ENCODE measurements around the gene BATF3. TPM values are rescaled to one million over a fixed set of nuclear protein-coding genes. Genes with fewer than 3 reads are reported as not detected.

Gene BATF3
- total and polyA plus RNA-seq, 9 of the 15 experiments (the other 6 are each of a cell fraction or from before 2014, with no cell fraction given), result 0.40 to 3.8 (median 2.0) TPM

DNA sequence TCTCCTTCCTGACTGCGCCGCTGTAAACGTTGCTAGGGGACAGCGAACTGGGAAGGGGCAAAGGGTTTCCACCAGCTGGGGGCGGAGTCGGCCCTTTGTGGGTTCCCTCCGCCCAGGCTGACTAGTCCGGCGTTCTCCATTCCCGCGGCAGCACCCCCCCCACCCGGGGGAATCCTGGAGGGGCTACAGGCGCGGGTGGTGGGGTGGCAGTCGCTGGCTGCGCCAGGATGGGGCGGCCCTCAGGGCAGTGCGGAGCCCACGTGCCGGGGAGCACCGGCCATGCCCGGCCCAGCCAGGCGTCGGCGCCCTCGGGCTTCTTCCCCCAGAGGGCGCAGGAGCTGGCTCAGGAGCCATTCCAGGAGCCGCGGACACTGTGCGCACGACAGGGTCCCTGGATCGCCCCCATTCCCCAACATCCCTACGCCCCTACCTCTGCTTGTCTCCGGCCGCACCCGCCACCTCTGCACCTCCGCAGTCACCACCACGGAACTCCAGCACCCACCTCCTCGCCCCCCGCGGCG lies 476 bp downstream of the BATF3 start (continued):
- no peak for TF ChIP-seq TSHZ1 (CRISPR knock-in tag; IDR thresholded peaks at IDR 0.05)
- 0 out of 2 replicates have a peak, but pooled peaks have one; percentile 66 for TF ChIP-seq NCOA6 (IDR thresholded peaks at IDR 0.05)
- no peak for TF ChIP-seq RBM22 (IDR thresholded peaks at IDR 0.05; ENCODE audit: low read depth, low read length, poor library complexity, severe bottlenecking)
- TF ChIP-seq TARDBP (IDR thresholded peaks at IDR 0.05), result no peak
- TF ChIP-seq HOMEZ (CRISPR knock-in tag; IDR thresholded peaks at IDR 0.05), result no peak
- TF ChIP-seq CHD4 (IDR thresholded peaks at IDR 0.05; ENCODE audit: insufficient read depth, insufficient replicate concordance, low read depth, low read length, poor library complexity, severe bottlenecking), result no peak
- no peak for TF ChIP-seq TCF15 (CRISPR knock-in tag; IDR thresholded peaks at IDR 0.05)
- TF ChIP-seq, protein P1, sequence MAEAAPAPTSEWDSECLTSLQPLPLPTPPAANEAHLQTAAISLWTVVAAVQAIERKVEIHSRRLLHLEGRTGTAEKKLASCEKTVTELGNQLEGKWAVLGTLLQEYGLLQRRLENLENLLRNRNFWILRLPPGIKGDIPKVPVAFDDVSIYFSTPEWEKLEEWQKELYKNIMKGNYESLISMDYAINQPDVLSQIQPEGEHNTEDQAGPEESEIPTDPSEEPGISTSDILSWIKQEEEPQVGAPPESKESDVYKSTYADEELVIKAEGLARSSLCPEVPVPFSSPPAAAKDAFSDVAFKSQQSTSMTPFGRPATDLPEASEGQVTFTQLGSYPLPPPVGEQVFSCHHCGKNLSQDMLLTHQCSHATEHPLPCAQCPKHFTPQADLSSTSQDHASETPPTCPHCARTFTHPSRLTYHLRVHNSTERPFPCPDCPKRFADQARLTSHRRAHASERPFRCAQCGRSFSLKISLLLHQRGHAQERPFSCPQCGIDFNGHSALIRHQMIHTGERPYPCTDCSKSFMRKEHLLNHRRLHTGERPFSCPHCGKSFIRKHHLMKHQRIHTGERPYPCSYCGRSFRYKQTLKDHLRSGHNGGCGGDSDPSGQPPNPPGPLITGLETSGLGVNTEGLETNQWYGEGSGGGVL (CRISPR knock-in tag; IDR thresholded peaks at IDR 0.05), result no peak
- TF ChIP-seq GATA2 (CRISPR knock-in tag; IDR thresholded peaks at IDR 0.05), result no peak
- TF ChIP-seq, protein P2, sequence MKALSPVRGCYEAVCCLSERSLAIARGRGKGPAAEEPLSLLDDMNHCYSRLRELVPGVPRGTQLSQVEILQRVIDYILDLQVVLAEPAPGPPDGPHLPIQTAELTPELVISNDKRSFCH (CRISPR knock-in tag; IDR thresholded peaks at IDR 0.05), result no peak
- TF ChIP-seq, protein P2 (tag; IDR thresholded peaks at IDR 0.05), result no peak
- no peak for TF ChIP-seq THRA (IDR thresholded peaks at IDR 0.05)
- TF ChIP-seq, protein P3, sequence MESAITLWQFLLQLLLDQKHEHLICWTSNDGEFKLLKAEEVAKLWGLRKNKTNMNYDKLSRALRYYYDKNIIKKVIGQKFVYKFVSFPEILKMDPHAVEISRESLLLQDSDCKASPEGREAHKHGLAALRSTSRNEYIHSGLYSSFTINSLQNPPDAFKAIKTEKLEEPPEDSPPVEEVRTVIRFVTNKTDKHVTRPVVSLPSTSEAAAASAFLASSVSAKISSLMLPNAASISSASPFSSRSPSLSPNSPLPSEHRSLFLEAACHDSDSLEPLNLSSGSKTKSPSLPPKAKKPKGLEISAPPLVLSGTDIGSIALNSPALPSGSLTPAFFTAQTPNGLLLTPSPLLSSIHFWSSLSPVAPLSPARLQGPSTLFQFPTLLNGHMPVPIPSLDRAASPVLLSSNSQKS (CRISPR knock-in tag; IDR thresholded peaks at IDR 0.05), result no peak
- TF ChIP-seq PHB2 (IDR thresholded peaks at IDR 0.05; ENCODE audit: low read depth), result no peak
